Neuronal stem cell (in vitro differentiated cells): ENCODE measurements around the gene TP53TG3F. TPM values are rescaled to one million over a fixed set of nuclear protein-coding genes. Genes with fewer than 3 reads are reported as not detected.
"Not testable (repeated sequence)": the region's sequence is repeated elsewhere in the genome, so short reads cannot be mapped to it uniquely, and the experiment has no call there.

ENCODE experiments used
- DNase-seq: peaks from one replicate; pipeline ENCODE4 v3.0.0-alpha.2; 2013; ENCODE audit warnings: low spot score
- H2AFZ ChIP-seq: one replicate; pipeline ENCODE4 v1.6.1; 2013; ENCODE audit warnings: mild to moderate bottlenecking, low read length, inconsistent platforms
- H2AK5ac ChIP-seq: 2 replicates; pipeline ENCODE4 v1.6.1; 2013; ENCODE audit warnings: low read depth, mild to moderate bottlenecking, inconsistent platforms, low read length, moderate library complexity, mixed read lengths
- H2BK120ac ChIP-seq: 2 replicates; pipeline ENCODE4 v1.6.1; 2013; ENCODE audit warnings: low read depth, mild to moderate bottlenecking, inconsistent platforms, low read length, moderate library complexity, mixed read lengths
- H2BK12ac ChIP-seq: one replicate; pipeline ENCODE4 v1.6.1; 2013; ENCODE audit warnings: low read length, inconsistent platforms
- H2BK15ac ChIP-seq: 2 replicates; pipeline ENCODE4 v1.6.1; 2013; ENCODE audit warnings: mild to moderate bottlenecking, low read length, inconsistent platforms, mixed read lengths
- H2BK5ac ChIP-seq: one replicate; pipeline ENCODE4 v1.6.1; 2013; ENCODE audit warnings: inconsistent platforms, mild to moderate bottlenecking, low read length, moderate library complexity
- H3K14ac ChIP-seq: one replicate; pipeline ENCODE4 v1.6.1; 2013; ENCODE audit warnings: low read length, inconsistent platforms
- H3K18ac ChIP-seq: 2 replicates; pipeline ENCODE4 v1.6.1; 2013; ENCODE audit warnings: low read length, inconsistent platforms
- H3K23ac ChIP-seq: 2 replicates; pipeline ENCODE4 v1.6.1; 2013; ENCODE audit warnings: low read depth, mild to moderate bottlenecking, mixed read lengths, low read length, inconsistent platforms; ENCODE audit not compliant: poor library complexity
- H3K27ac ChIP-seq: replicated peaks from 3 replicates; pipeline ENCODE4 v1.5.1; 2013; ENCODE audit warnings: low read length, inconsistent platforms
- H3K27me3 ChIP-seq, 3 experiments: 2 replicates each; pipeline ENCODE4 v1.6.1; 2013; ENCODE audit warnings: low read length in 3 of 3, mild to moderate bottlenecking in 2 of 3, inconsistent platforms in 1 of 3, low read depth in 1 of 3, mixed read lengths in 1 of 3, moderate library complexity in 1 of 3; ENCODE audit not compliant: control insufficient read depth in 3 of 3, insufficient read depth in 3 of 3
- H3K36me3 ChIP-seq, 2 donors: replicated peaks in 1 of 2; 2 replicates each; pipeline ENCODE4 v1.6.1; 2013; ENCODE audit warnings: low read length in 2 of 2; ENCODE audit not compliant: control insufficient read depth in 2 of 2, insufficient read depth in 2 of 2
- H3K4ac ChIP-seq: 2 replicates; pipeline ENCODE4 v1.6.1; 2013; ENCODE audit warnings: inconsistent platforms, mild to moderate bottlenecking, low read length, moderate library complexity
- H3K4me1 ChIP-seq, 2 donors: 1 replicate in 1 of 2; 2 replicates in 1 of 2; pipeline ENCODE4 v1.6.1; 2013; ENCODE audit warnings: low read length in 2 of 2, low read depth in 1 of 2; ENCODE audit not compliant: control insufficient read depth in 2 of 2, insufficient read depth in 1 of 2
- H3K4me2 ChIP-seq: one replicate; pipeline ENCODE4 v1.6.1; 2013; ENCODE audit warnings: mild to moderate bottlenecking, low read length, inconsistent platforms; ENCODE audit not compliant: insufficient read depth, poor library complexity, severe bottlenecking
- H3K4me3 ChIP-seq, 2 donors: 2 replicates each; pipeline ENCODE4 v1.5.1; 2013; ENCODE audit warnings: low read length in 2 of 2, mild to moderate bottlenecking in 2 of 2, inconsistent platforms in 1 of 2, moderate library complexity in 1 of 2
- H3K79me1 ChIP-seq: one replicate; pipeline ENCODE4 v1.6.1; 2013; ENCODE audit warnings: low read depth, mild to moderate bottlenecking, inconsistent platforms, low read length, moderate library complexity
- H3K9ac ChIP-seq: one replicate; pipeline ENCODE4 v1.6.1; 2013; ENCODE audit warnings: mild to moderate bottlenecking, low read depth, low read length, inconsistent platforms; ENCODE audit not compliant: poor library complexity
- H3K9me3 ChIP-seq, 2 donors: replicated peaks in 1 of 2; 2 replicates each; pipeline versions ENCODE3 to v1.6.1; 2013; ENCODE audit warnings: low read length in 2 of 2, mild to moderate bottlenecking in 2 of 2, inconsistent platforms in 1 of 2, low read depth in 1 of 2, mixed read lengths in 1 of 2, moderate library complexity in 1 of 2; ENCODE audit not compliant: control insufficient read depth in 2 of 2, insufficient read depth in 1 of 2
- H4K8ac ChIP-seq: one replicate; pipeline ENCODE4 v1.6.1; 2013; ENCODE audit warnings: low read depth, mild to moderate bottlenecking, inconsistent platforms, low read length, moderate library complexity
- H4K91ac ChIP-seq: one replicate; pipeline ENCODE4 v1.6.1; 2013; ENCODE audit warnings: low read length, low read depth, mild to moderate bottlenecking, inconsistent platforms; ENCODE audit not compliant: poor library complexity
- WGBS, 2 donors: extraction: QIAGEN DNeasy Blood & Tissue Kit; methylation state at CpG; one replicate each; pipeline ENCODE4 v1.1.7; 2013; ENCODE audit warnings: missing lambda C conversion rate in 2 of 2, mixed read lengths in 1 of 2; ENCODE audit not compliant: insufficient read length in 2 of 2, insufficient replicate concordance in 1 of 2; ENCODE audit errors: extremely low coverage in 2 of 2; 5-methylcytosine and 5-hydroxymethylcytosine counted together
- polyA plus RNA-seq, 2 experiments: library from polyadenylated mRNA; stranded (reverse); fragments of 200-250 nt; gene quantifications; one replicate each; pipeline ENCODE4 v1.2.3, GENCODE V29; 2013

TP53TG3F gene, protein sequence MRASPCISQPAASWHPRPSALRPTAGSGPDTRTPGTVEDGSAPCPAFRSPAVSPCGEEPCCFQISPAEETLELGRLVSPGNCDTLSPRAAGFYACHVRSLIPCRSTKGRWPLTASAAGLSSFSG
- not detected for polyA plus RNA-seq (2013, experiment 1 of 2)
- not detected for polyA plus RNA-seq (2013, experiment 2 of 2)

DNA sequence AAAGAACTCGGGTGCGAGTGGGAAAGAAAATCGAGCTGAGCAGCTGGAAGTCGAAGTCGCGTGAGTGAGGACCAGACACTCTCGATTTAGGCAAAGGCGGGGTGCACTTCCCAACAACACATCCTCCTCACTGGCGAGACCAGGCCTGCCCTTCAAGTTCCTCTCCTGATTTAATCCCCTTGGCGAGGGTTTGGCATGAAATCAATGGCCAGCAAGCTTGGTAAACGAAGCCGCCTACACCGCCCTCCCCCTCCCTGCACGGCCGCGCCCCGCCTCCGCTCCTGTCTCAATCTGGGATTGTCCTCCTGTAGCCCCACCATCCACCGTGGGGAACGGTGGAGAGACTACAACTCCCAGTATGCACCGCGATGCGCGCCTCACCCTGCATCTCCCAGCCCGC, at the start of gene TP53TG3F:
Gene TP53TG3F, plus strand, starts transcription at position 301 of the 400 bp plus-strand sequence. Its CDS starts 68 bp downstream, at position 369.
- H3K4me3 ChIP-seq, H3K4me1 ChIP-seq, H2BK12ac ChIP-seq, H2AK5ac ChIP-seq, H2AFZ ChIP-seq, H3K27ac ChIP-seq, H2BK120ac ChIP-seq, H3K9ac ChIP-seq, H3K14ac ChIP-seq, H3K4ac ChIP-seq, DNase-seq, H2BK5ac ChIP-seq, H4K8ac ChIP-seq, H3K36me3 ChIP-seq, H3K18ac ChIP-seq, H2BK15ac ChIP-seq, H3K4me2 ChIP-seq, H3K79me1 ChIP-seq, H3K27me3 ChIP-seq, H4K91ac ChIP-seq, H3K9me3 ChIP-seq, H3K23ac ChIP-seq: not testable (repeated sequence)
- no CpG with 5 or more reads among the region's 25 CpGs for WGBS, 2 donors

DNA sequence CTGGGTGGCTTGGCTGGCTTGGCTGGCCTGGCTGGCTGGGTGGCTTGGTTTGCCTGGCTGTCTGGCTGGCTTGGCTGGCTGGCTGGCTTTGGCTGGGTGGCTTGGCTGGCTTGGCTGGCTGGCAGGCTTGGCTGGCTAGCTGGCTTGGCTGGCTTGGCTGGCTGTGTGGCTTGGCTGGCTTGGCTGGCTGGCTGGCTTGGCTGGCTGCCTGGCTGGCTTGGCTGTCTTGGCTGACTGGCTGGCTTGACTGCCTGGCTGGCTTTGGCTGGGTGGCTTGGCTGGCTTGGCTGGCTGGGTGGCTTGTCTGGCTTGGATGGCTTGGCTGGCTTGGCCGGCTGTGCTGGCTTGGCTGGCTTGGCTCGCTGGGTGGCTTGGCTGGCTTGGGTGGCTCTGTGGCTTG, 32.2 kb downstream of the TP53TG3F start:
- not testable (repeated sequence) for H3K4me3 ChIP-seq, H3K4ac ChIP-seq, H2AFZ ChIP-seq, H3K79me1 ChIP-seq, H3K4me1 ChIP-seq, H3K4me2 ChIP-seq, H3K18ac ChIP-seq, H3K23ac ChIP-seq, DNase-seq, H3K36me3 ChIP-seq, H2AK5ac ChIP-seq, H3K9me3 ChIP-seq, H4K8ac ChIP-seq, H3K27me3 ChIP-seq, H4K91ac ChIP-seq, H3K14ac ChIP-seq, H3K9ac ChIP-seq, H2BK120ac ChIP-seq, H2BK15ac ChIP-seq, H2BK5ac ChIP-seq, H2BK12ac ChIP-seq, H3K27ac ChIP-seq
- no CpG with 5 or more reads among the region's 2 CpGs for WGBS, 2 donors

DNA sequence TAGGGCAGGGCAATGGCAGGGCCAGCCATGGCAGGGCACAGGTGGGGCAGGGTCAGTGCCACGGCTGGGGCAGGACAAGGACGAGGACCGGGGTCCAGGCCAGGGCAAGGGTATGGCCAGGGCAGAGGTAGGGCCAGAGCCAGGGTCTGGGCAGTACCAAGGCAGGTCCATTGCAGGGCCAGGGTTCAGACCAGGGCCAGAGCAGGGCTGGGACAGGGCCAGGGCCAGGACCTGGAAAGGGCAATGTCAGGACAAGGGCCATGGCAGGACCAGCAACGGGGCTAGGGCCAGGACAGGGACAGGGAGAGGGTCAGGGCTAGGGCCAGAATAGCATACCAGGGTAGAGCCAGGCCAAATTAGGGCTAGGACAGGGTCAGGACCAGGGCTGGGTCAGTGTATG, 47.8 kb downstream of the TP53TG3F start:
- WGBS, 2 donors, result no CpG with 5 or more reads among the region's 4 CpGs
- not testable (repeated sequence) for H2BK5ac ChIP-seq

DNA sequence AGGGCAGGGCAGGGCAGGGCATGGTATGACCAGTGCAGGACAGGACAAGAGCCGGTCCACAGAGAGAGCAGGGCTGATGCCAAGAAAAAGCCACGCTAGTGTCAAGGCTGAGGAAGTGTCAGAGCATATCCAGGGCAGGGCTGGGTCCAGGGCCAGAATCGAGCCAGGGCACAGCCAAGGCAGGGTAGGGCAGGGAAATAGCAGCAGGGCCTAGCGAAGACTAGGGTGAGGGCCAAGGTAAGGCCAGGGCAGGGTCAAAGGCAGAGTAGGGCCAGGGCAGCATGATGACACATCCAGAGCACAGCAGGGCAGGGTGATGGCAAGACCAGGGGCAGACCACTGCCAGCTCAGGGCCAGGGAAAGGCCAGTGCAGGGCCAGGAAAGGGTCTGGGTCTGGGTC, 49.7 kb downstream of the TP53TG3F start:
- H3K4me3 ChIP-seq, H3K79me1 ChIP-seq, H3K23ac ChIP-seq, H3K4ac ChIP-seq, H3K18ac ChIP-seq, H3K4me1 ChIP-seq, H3K14ac ChIP-seq, DNase-seq, H2BK15ac ChIP-seq, H2AFZ ChIP-seq, H3K27ac ChIP-seq, H2BK120ac ChIP-seq, H3K27me3 ChIP-seq, H3K9me3 ChIP-seq, H2AK5ac ChIP-seq, H4K8ac ChIP-seq, H3K4me2 ChIP-seq, H3K36me3 ChIP-seq, H4K91ac ChIP-seq, H2BK12ac ChIP-seq, H2BK5ac ChIP-seq, H3K9ac ChIP-seq: not testable (repeated sequence)
- WGBS, 2 donors, result no CpG with 5 or more reads among the region's 4 CpGs

More for the DNA sequence above, 47.8 kb downstream of the TP53TG3F start:
- DNase-seq, H3K14ac ChIP-seq, H3K27me3 ChIP-seq, H4K8ac ChIP-seq, H3K4me1 ChIP-seq, H2BK12ac ChIP-seq, H2BK15ac ChIP-seq, H3K18ac ChIP-seq, H3K4me3 ChIP-seq, H3K27ac ChIP-seq, H2BK120ac ChIP-seq, H4K91ac ChIP-seq, H3K4ac ChIP-seq, H3K4me2 ChIP-seq, H2AFZ ChIP-seq, H3K36me3 ChIP-seq, H3K9ac ChIP-seq, H3K79me1 ChIP-seq, H3K9me3 ChIP-seq, H2AK5ac ChIP-seq, H3K23ac ChIP-seq: not testable (repeated sequence)
